ENCODE measurements around the gene CALML5.

GRCh38 chr10:5490698-5491464 is 8.5 kb downstream of the CALML5 start:
- no peak for TF ChIP-seq CTCF (IDR thresholded peaks at IDR 0.05; ENCODE audit: low read depth, low read length)
- no peak for TF ChIP-seq EZH2phosphoT487 (IDR thresholded peaks at IDR 0.05; ENCODE audit: low read depth)
